K562 (cell line): ENCODE results near the gene RBFA. TPM values are rescaled to one million over a fixed set of nuclear protein-coding genes. Genes with fewer than 3 reads are reported as not detected.

Experiments used
- BRF1 ChIP-seq: IDR thresholded peaks from 3 replicates; pipeline ENCODE4 v1.6.1; 2011; ENCODE audit warnings: borderline replicate concordance, mild to moderate bottlenecking; ENCODE audit not compliant: insufficient read length; ENCODE audit errors: extremely low read depth
- CBFA2T2 ChIP-seq: fragments of 450-650 bp; conservative IDR thresholded peaks from 2 replicates; pipeline ENCODE4 v1.6.1; 2017; ENCODE audit warnings: mild to moderate bottlenecking
- DDX20 ChIP-seq: fragments of 450-650 bp; IDR thresholded peaks from 2 replicates; pipeline ENCODE4 v1.6.1; 2016; ENCODE audit warnings: missing genetic modification characterization, low read depth, mild to moderate bottlenecking, missing compliant biosample characterization, moderate library complexity
- FOXJ2 ChIP-seq: fragments of 200-800 bp; sonication (Bioruptor generic); IDR thresholded peaks from 2 replicates; pipeline ENCODE4 v1.6.1; 2016; ENCODE audit warnings: missing genetic modification characterization, missing compliant biosample characterization
- FOXK1 ChIP-seq: sonication (generic); formaldehyde crosslinking; IDR thresholded peaks from 2 replicates; pipeline ENCODE4 v1.8.0; 2022; ENCODE audit warnings: missing genetic modification reagents, mild to moderate bottlenecking, borderline replicate concordance
- HDAC6 ChIP-seq: IDR thresholded peaks from 2 replicates; pipeline ENCODE4 v1.6.1; 2012; ENCODE audit warnings: low read depth, mild to moderate bottlenecking, control low read depth, inconsistent platforms, low read length, moderate library complexity
- HNRNPLL ChIP-seq: fragments of 200-400 bp; formaldehyde crosslinking; IDR thresholded peaks from 2 replicates; pipeline ENCODE4 v1.6.1; 2017; ENCODE audit warnings: low read length, low read depth, mild to moderate bottlenecking; ENCODE audit not compliant: poor library complexity, severe bottlenecking
- NFXL1 ChIP-seq: fragments of 450-650 bp; formaldehyde crosslinking; IDR thresholded peaks from 2 replicates; pipeline ENCODE4 v1.4.0; 2021; ENCODE audit warnings: mild to moderate bottlenecking
- SIN3A ChIP-seq, 2 experiments: fragments of 150-350 bp in 1 of 2; IDR thresholded peaks; 2 replicates each; pipeline ENCODE4 v1.6.1; 2011 to 2016; ENCODE audit warnings: borderline replicate concordance in 2 of 2, low read depth in 2 of 2, low read length in 2 of 2, mild to moderate bottlenecking in 2 of 2, moderate library complexity in 2 of 2; ENCODE audit not compliant: control insufficient read depth in 1 of 2
- VEZF1 ChIP-seq: fragments of 200-800 bp; sonication (Bioruptor generic); IDR thresholded peaks from 2 replicates; pipeline ENCODE4 v1.6.1; 2017; ENCODE audit warnings: missing genetic modification characterization, missing compliant biosample characterization
- ZBTB7A ChIP-seq: IDR thresholded peaks from 2 replicates; pipeline ENCODE4 v1.6.1; 2011; ENCODE audit warnings: low read depth, mild to moderate bottlenecking, low read length, moderate library complexity, borderline replicate concordance; ENCODE audit not compliant: control insufficient read depth
- ZBTB8A ChIP-seq: fragments of 450-650 bp; IDR thresholded peaks from 2 replicates; pipeline ENCODE4 v1.6.1; 2018; ENCODE audit warnings: mild to moderate bottlenecking, moderate library complexity; ENCODE audit not compliant: partially characterized antibody
- ZFP30 ChIP-seq: fragments of 250-450 bp; sonication (Bioruptor Pico); IDR thresholded peaks from 2 replicates; pipeline ENCODE4 v1.8.0; 2022; ENCODE audit warnings: moderate library complexity, mild to moderate bottlenecking, inconsistent platforms, borderline replicate concordance
- ZNF512 ChIP-seq: IDR thresholded peaks from 2 replicates; pipeline ENCODE4 v1.6.1; 2016; ENCODE audit warnings: missing genetic modification characterization, missing compliant biosample characterization
- polyA plus RNA-seq, 8 experiments: library from polyadenylated mRNA; depleted of rRNA in 4 of 8; stranded (reverse) in 5 of 8; unstranded in 3 of 8; fragments of >200 nt; fragmentation: Nextera tagmentation in 2 of 8; fragmentation: Illumina TruSeq in 1 of 8; extraction: Ambion mirVana in 2 of 8; extraction: Trizol in 1 of 8; gene quantifications; 2 replicates each; pipeline versions ENCODE4 v1.2.1 to v1.2.3, GENCODE V29; 2011 to 2014; ENCODE audit warnings: inconsistent platforms in 1 of 8, missing spikeins in 1 of 8
- total RNA-seq, 7 experiments: library from RNA; depleted of rRNA in 6 of 7; stranded (reverse); fragments of >200 nt in 6 of 7; fragmentation: Illumina TruSeq in 2 of 7; extraction: Trizol in 2 of 7; gene quantifications; 2 replicates each; pipeline versions ENCODE4 v1.2.1 to v1.2.3, GENCODE V29; 2011 to 2021; ENCODE audit warnings: low replicate concordance in 1 of 7
- TF ChIP-seq, protein P1 (sequence below): fragments of 250-450 bp; sonication (Bioruptor Pico); IDR thresholded peaks from 2 replicates; pipeline ENCODE4 v1.6.1; 2021; ENCODE audit warnings: mild to moderate bottlenecking
- TF ChIP-seq, protein P2 (sequence below): fragments of 450-650 bp; IDR thresholded peaks from 2 replicates; pipeline ENCODE4 v1.6.1; 2016
- TF ChIP-seq, protein P3 (sequence below), 3 experiments: fragments of 200-800 bp in 1 of 3; fragments of 250-450 bp in 1 of 3; fragments of 450-650 bp in 1 of 3; sonication (Bioruptor Pico) in 1 of 3; sonication (Bioruptor generic) in 1 of 3; formaldehyde crosslinking in 1 of 3; IDR thresholded peaks; 2 replicates each; pipeline versions ENCODE4 v1.6.1 to v1.8.0; 2016 to 2022; ENCODE audit warnings: mild to moderate bottlenecking in 2 of 3, missing genetic modification characterization in 2 of 3, missing compliant biosample characterization in 1 of 3, moderate library complexity in 1 of 3

RBFA gene
- total and polyA plus RNA-seq, 9 of the 15 experiments (the other 6 are each of a cell fraction or from before 2014, with no cell fraction given) = 3.4 to 41.9 (median 25.8) TPM

- TF ChIP-seq DDX20 (tag) (no peak), SIN3A (IDR thresholded peaks at IDR 0.05; ENCODE audit: borderline replicate concordance in 2 of 2, control insufficient read depth in 1 of 2, low read depth in 2 of 2, low read length in 2 of 2) (peak; percentile 11 to 79; a peak in 1 of 4 replicates), FOXJ2 (tag) (no peak), ZNF512 (tag) (no peak), CBFA2T2 (no peak), ZFP30 (CRISPR knock-in tag) (no peak), FOXK1 (CRISPR knock-in tag) (no peak), HNRNPLL (peak; percentile 60), HDAC6 (no peak), VEZF1 (0 out of 2 replicates have a peak, but pooled peaks have one; percentile 27), ZBTB8A (no peak), BRF1 (no peak), ZBTB7A (no peak), NFXL1 (CRISPR knock-in tag) (no peak)
- TF ChIP-seq, protein P1, sequence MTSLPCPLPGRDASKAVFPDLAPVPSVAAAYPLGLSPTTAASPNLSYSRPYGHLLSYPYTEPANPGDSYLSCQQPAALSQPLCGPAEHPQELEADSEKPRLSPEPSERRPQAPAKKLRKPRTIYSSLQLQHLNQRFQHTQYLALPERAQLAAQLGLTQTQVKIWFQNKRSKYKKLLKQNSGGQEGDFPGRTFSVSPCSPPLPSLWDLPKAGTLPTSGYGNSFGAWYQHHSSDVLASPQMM (CRISPR knock-in tag) = no peak
- TF ChIP-seq, protein P2, sequence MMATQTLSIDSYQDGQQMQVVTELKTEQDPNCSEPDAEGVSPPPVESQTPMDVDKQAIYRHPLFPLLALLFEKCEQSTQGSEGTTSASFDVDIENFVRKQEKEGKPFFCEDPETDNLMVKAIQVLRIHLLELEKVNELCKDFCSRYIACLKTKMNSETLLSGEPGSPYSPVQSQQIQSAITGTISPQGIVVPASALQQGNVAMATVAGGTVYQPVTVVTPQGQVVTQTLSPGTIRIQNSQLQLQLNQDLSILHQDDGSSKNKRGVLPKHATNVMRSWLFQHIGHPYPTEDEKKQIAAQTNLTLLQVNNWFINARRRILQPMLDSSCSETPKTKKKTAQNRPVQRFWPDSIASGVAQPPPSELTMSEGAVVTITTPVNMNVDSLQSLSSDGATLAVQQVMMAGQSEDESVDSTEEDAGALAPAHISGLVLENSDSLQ = peak; percentile 39; the same call in 1 of the 2 replicates
- TF ChIP-seq, protein P3, sequence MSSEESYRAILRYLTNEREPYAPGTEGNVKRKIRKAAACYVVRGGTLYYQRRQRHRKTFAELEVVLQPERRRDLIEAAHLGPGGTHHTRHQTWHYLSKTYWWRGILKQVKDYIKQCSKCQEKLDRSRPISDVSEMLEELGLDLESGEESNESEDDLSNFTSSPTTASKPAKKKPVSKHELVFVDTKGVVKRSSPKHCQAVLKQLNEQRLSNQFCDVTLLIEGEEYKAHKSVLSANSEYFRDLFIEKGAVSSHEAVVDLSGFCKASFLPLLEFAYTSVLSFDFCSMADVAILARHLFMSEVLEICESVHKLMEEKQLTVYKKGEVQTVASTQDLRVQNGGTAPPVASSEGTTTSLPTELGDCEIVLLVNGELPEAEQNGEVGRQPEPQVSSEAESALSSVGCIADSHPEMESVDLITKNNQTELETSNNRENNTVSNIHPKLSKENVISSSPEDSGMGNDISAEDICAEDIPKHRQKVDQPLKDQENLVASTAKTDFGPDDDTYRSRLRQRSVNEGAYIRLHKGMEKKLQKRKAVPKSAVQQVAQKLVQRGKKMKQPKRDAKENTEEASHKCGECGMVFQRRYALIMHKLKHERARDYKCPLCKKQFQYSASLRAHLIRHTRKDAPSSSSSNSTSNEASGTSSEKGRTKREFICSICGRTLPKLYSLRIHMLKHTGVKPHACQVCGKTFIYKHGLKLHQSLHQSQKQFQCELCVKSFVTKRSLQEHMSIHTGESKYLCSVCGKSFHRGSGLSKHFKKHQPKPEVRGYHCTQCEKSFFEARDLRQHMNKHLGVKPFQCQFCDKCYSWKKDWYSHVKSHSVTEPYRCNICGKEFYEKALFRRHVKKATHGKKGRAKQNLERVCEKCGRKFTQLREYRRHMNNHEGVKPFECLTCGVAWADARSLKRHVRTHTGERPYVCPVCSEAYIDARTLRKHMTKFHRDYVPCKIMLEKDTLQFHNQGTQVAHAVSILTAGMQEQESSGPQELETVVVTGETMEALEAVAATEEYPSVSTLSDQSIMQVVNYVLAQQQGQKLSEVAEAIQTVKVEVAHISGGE (CRISPR knock-in tag; IDR thresholded peaks at IDR 0.05) = peak in 1 of 3 experiments; percentile 76; a peak in 1 of 6 replicates
These were observed 45.6 kb upstream of the RBFA start, which contains the start of gene TXNL4A (continued) for GRCh38 chr18:79988451-79989194.
